ENCODE data around the gene GYG2. TPM values are rescaled to one million over a fixed set of nuclear protein-coding genes. Genes with fewer than 3 reads are reported as not detected.

GYG2 gene
- total RNA-seq, 2 donors from 2014 or later, result 4.6 to 5.2 TPM

DNA sequence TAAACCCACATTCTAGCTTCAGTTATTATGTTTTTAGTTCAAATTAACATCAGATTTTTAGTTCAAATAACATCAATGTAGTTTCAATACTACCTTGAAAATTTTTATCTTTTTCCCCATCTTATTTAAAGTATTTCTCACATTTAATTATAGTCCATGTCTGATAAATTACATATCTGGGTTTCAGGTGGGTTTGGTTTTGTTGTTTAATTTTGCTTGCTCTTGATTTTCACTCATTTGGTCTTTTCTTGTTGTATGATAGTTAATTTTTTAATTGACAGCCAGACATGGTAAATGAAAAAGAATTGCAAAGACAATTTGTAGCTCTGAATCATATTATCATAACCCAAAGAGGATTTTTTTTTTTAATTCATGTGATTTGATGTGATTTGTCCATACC lies 41.9 kb downstream of the GYG2 start:
- no peaks in the 10 kb centered on the region for H3K9me3 ChIP-seq
- no peak overlapping the region for H3K27ac ChIP-seq
- no peak overlapping the region for H3K4me3 ChIP-seq
- intact Hi-C loops (cut with DNase I), result no loop called here
- no peaks in the 10 kb centered on the region for H3K27me3 ChIP-seq (replicated peaks; ENCODE audit: insufficient read depth)
- no peak for DNase-seq (ENCODE audit: low spot score)
- no peaks in the 10 kb centered on the region for H3K36me3 ChIP-seq
- TF ChIP-seq, protein P1, sequence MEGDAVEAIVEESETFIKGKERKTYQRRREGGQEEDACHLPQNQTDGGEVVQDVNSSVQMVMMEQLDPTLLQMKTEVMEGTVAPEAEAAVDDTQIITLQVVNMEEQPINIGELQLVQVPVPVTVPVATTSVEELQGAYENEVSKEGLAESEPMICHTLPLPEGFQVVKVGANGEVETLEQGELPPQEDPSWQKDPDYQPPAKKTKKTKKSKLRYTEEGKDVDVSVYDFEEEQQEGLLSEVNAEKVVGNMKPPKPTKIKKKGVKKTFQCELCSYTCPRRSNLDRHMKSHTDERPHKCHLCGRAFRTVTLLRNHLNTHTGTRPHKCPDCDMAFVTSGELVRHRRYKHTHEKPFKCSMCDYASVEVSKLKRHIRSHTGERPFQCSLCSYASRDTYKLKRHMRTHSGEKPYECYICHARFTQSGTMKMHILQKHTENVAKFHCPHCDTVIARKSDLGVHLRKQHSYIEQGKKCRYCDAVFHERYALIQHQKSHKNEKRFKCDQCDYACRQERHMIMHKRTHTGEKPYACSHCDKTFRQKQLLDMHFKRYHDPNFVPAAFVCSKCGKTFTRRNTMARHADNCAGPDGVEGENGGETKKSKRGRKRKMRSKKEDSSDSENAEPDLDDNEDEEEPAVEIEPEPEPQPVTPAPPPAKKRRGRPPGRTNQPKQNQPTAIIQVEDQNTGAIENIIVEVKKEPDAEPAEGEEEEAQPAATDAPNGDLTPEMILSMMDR (IDR thresholded peaks at IDR 0.05), result no peak
- no peak for TF ChIP-seq POLR2AphosphoS5 (IDR thresholded peaks at IDR 0.05)
- TF ChIP-seq POLR2A (IDR thresholded peaks at IDR 0.05), result no peak
- no peaks in the 10 kb centered on the region for H3K4me1 ChIP-seq (replicated peaks)

DNA sequence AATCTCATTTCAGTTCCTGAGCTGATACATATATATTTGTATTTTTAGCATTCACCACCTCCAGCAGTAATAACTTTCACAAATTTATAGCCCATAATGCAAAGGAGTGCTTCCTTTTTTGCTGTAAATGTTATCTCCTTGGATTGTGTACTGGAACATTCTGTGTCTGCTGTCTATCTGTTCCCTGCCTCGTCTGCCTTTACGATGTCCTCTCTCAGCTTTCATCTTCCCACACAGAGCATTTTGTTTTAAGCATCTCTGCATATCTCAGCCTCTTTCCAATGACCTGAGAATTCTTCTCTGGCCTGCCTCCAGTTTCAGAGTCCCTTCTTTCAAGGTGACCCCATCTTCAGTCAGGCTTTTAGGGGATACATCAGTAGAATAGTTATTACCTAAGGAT lies 43.1 kb downstream of the GYG2 start:
- no peaks in the 10 kb centered on the region for H3K27me3 ChIP-seq (replicated peaks; ENCODE audit: insufficient read depth)
- intact Hi-C loops (cut with DNase I), result no loop called here
- H3K9me3 ChIP-seq, result no peaks in the 10 kb centered on the region
- DNase-seq (ENCODE audit: low spot score), result no peak
- H3K27ac ChIP-seq, result no peak overlapping the region
- no peak for TF ChIP-seq POLR2A (IDR thresholded peaks at IDR 0.05)
- TF ChIP-seq POLR2AphosphoS5 (IDR thresholded peaks at IDR 0.05), result no peak
- TF ChIP-seq, protein P1 (IDR thresholded peaks at IDR 0.05), result no peak
- H3K4me3 ChIP-seq, result no peak overlapping the region
- no peaks in the 10 kb centered on the region for H3K4me1 ChIP-seq (replicated peaks)
- H3K36me3 ChIP-seq, result no peaks in the 10 kb centered on the region
- WGBS, result 17% methylated on average over 2 of the region's 2 CpGs

DNA sequence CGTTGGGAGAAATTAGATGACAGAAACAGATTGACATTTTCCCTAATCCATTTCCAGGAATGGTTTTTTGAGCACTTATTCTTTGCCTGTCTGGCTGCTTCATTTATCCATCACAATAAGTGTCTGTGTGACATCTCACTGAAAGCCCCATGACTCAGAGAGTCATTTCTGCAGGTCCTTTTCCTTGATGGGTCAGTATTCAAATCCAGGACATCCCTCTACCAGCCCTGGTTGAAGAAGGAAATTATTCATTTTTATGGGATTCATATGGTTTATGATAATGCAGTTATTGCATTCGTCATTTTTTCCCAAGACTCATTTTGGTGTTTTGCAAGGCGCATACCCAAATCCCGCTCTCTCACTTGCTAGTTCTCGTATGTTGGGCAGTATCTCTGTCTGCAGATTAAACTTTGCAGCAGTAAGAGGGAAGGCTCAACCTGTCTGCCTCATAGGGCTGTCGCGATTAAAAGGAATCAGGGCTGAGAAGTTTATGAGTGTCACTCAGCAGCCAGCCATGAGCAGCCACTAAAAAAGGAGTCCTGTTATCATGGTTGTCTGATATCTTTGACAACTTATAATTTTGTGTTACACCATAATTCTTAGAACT lies 44.0 kb downstream of the GYG2 start:
- intact Hi-C loops (cut with DNase I), result no loop called here
- no peaks in the 10 kb centered on the region for H3K4me1 ChIP-seq (replicated peaks)
- 74% methylated on average over 7 of the region's 7 CpGs for WGBS
- no peaks in the 10 kb centered on the region for H3K9me3 ChIP-seq
- no peaks in the 10 kb centered on the region for H3K27me3 ChIP-seq (replicated peaks; ENCODE audit: insufficient read depth)
- no peak for TF ChIP-seq POLR2AphosphoS5 (IDR thresholded peaks at IDR 0.05)
- TF ChIP-seq POLR2A (IDR thresholded peaks at IDR 0.05), result no peak
- TF ChIP-seq, protein P1 (IDR thresholded peaks at IDR 0.05), result no peak
- no peak overlapping the region for H3K4me3 ChIP-seq
- no peak overlapping the region for H3K27ac ChIP-seq
- H3K36me3 ChIP-seq, result no peaks in the 10 kb centered on the region
- DNase-seq (ENCODE audit: low spot score), result no peak

DNA sequence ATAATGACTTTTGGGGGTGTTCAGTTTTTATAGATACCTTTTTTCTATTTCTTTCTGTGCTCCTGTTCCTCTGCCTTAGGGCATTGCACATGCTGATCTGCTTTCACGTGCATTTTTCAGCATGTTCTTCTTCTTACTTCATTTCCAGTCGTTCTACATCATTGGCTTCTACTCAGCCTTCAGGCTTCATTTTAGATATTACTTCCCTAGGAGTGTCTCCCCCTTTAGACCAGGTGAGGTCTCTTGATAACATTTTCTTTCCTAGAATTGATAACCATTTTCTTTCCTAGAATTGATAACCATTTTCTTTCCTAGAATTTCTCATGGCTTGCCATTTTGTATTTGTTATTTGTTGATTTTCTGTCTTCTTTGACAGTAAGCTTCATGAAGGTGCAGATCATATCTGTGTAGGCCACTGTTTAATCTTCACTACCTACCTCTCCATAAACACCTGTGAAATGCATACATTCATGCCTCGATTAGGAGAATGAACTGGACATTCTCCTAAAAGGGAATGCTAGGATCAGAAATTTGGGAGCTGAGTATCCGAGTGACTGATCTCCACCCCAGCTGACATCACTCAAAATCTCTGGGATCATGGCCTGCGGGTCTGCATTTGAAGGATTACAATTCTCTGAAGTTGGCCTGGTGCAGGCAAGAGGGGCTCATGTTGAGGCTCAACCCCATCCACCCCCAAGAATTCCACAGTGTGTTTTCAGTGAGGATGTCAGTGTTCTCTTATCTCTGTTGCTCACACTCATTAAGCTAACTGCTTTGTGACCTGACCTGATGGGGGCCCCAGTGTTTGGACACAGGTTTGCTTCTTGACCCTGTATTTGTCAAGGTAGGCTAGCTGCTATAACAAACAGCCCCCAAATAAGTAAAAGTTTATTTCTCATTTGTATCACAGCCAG lies 45.7 kb downstream of the GYG2 start:
- TF ChIP-seq POLR2A (IDR thresholded peaks at IDR 0.05) (no peak), POLR2AphosphoS5 (IDR thresholded peaks at IDR 0.05) (no peak)
- TF ChIP-seq, protein P1 (IDR thresholded peaks at IDR 0.05), result no peak
- H3K36me3 ChIP-seq, result no peaks in the 10 kb centered on the region
- DNase-seq (ENCODE audit: low spot score), result no peak
- no peaks in the 10 kb centered on the region for H3K9me3 ChIP-seq
- no peak overlapping the region for H3K27ac ChIP-seq
- intact Hi-C loops (cut with DNase I), result no loop called here
- no peaks in the 10 kb centered on the region for H3K27me3 ChIP-seq (replicated peaks; ENCODE audit: insufficient read depth)
- WGBS, result 92% methylated on average over 5 of the region's 5 CpGs
- no peak overlapping the region for H3K4me3 ChIP-seq
- no peaks in the 10 kb centered on the region for H3K4me1 ChIP-seq (replicated peaks)

DNA sequence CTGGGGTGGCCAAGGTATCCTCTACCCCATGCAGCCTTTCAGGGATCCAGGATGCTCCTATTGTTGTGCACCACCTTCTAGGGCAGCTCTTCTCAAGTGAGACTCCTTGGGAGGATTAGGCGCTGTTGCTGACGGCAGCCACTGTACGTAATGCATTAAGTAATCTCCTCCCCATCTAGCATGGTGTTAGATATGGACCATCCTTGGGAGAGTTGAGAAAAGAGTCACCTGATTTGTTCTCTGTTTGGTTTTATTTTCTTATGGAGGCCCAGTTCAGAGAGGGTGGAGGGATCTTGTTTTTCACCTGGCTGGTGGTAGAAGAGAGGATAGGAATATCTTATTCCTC lies 46.4 kb downstream of the GYG2 start:
- TF ChIP-seq POLR2AphosphoS5 (IDR thresholded peaks at IDR 0.05), result no peak
- no peak for TF ChIP-seq POLR2A (IDR thresholded peaks at IDR 0.05)
- TF ChIP-seq, protein P1 (IDR thresholded peaks at IDR 0.05), result no peak
- no peaks in the 10 kb centered on the region for H3K9me3 ChIP-seq
- no peaks in the 10 kb centered on the region for H3K4me1 ChIP-seq (replicated peaks)
- DNase-seq (ENCODE audit: low spot score), result no peak
- no peaks in the 10 kb centered on the region for H3K36me3 ChIP-seq
- H3K27me3 ChIP-seq (replicated peaks; ENCODE audit: insufficient read depth), result no peaks in the 10 kb centered on the region
- intact Hi-C loops (cut with DNase I), result no loop called here
- 100% methylated on average over 3 of the region's 3 CpGs for WGBS
- H3K4me3 ChIP-seq, result no peak overlapping the region
- H3K27ac ChIP-seq, result no peak overlapping the region

All from prostate gland (tissue), 2 donors.